Measurements from ENCODE around the gene ALK. TPM values are rescaled to one million over a fixed set of nuclear protein-coding genes. Genes with fewer than 3 reads are reported as not detected.

ALK gene
- total RNA-seq, 1 donor from 2014 or later: not detected

DNA sequence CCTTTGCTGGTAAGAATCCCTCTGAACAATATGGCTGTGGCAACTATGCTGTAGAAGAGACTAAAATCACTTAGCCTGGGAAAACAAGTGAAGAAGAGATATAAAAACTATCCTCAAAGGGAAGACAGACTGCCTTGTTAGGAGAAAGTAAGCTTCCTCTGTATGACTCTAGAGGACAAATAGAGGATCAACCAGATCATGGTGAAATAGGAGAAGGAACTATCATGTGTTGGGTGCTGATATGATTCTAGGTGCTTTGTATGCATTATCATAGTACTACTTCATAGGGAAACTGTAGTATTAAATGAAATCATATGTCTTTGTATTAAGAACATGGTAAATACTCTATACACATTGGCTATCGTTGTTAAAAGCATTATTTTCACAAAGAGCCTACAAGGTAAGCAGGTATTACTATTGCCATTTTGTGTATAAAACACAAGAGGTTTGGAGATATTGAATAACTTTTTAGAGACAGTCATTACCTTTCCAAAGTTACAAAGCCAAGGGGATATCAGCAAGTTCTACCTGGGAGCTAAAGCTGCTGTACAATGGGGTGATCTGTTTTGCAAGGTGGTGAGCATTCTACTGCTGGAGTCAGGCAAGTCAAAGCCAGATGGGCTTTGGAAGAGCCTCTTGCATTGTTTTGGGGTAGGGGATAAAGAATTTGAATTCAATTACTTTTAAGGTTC lies 402.6 kb downstream of the ALK start:
- Mint-ChIP-seq H3K27ac (no peak overlapping the region), H3K9me3 (no peaks in the 10 kb centered on the region), H3K27me3 (ENCODE audit: insufficient read depth) (no peaks in the 10 kb centered on the region), H3K4me1 (ENCODE audit: low read depth) (no peaks in the 10 kb centered on the region), H3K4me3 (no peak overlapping the region), H3K36me3 (ENCODE audit: low read depth) (no peaks in the 10 kb centered on the region)
- intact Hi-C loops (cut with micrococcal nuclease): no loop called here
- DNase-seq (ENCODE audit: low spot score): no peak

GRCh38 chr2:29518010-29518409 lies 403.4 kb downstream of the ALK start:
- no peak overlapping the region for H3K27ac Mint-ChIP-seq
- no peaks in the 10 kb centered on the region for H3K36me3 Mint-ChIP-seq (ENCODE audit: low read depth)
- DNase-seq (ENCODE audit: low spot score): no peak
- intact Hi-C loops (cut with micrococcal nuclease): no loop called here
- H3K4me1 Mint-ChIP-seq (ENCODE audit: low read depth): no peaks in the 10 kb centered on the region
- H3K9me3 Mint-ChIP-seq: no peaks in the 10 kb centered on the region
- H3K4me3 Mint-ChIP-seq: no peak overlapping the region
- H3K27me3 Mint-ChIP-seq (ENCODE audit: insufficient read depth): no peaks in the 10 kb centered on the region

GRCh38 chr2:29517413-29517812 lies 404.0 kb downstream of the ALK start:
- H3K27ac Mint-ChIP-seq: no peak overlapping the region
- no peak overlapping the region for H3K4me3 Mint-ChIP-seq
- no peaks in the 10 kb centered on the region for H3K36me3 Mint-ChIP-seq (ENCODE audit: low read depth)
- no peak for DNase-seq (ENCODE audit: low spot score)
- no peaks in the 10 kb centered on the region for H3K4me1 Mint-ChIP-seq (ENCODE audit: low read depth)
- H3K9me3 Mint-ChIP-seq: no peaks in the 10 kb centered on the region
- intact Hi-C loops (cut with micrococcal nuclease): no loop called here
- no peaks in the 10 kb centered on the region for H3K27me3 Mint-ChIP-seq (ENCODE audit: insufficient read depth)

DNA sequence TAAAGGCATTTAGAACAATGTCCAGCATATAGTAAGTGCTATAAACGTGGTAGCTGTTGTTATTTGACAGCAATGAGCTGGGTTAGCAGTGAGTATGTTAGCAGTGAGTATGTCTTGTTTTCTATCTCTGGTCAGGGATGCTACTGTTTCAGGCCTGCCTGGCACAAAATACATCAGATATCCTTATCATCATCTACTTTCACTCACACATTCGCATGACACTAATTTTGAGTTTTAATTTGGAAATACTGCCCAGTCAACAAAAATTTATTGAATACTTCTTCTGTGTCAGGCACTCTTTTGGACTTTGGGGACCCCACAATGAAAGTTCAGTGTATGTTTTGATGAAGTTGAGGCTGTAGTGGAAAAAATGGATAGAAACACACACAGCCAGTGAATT lies 404.6 kb downstream of the ALK start:
- Mint-ChIP-seq H3K36me3 (ENCODE audit: low read depth) (no peaks in the 10 kb centered on the region), H3K9me3 (no peaks in the 10 kb centered on the region), H3K4me1 (ENCODE audit: low read depth) (no peaks in the 10 kb centered on the region), H3K27me3 (ENCODE audit: insufficient read depth) (no peaks in the 10 kb centered on the region), H3K27ac (no peak overlapping the region), H3K4me3 (no peak overlapping the region)
- intact Hi-C loops (cut with micrococcal nuclease): no loop called here
- no peak for DNase-seq (ENCODE audit: low spot score)

DNA sequence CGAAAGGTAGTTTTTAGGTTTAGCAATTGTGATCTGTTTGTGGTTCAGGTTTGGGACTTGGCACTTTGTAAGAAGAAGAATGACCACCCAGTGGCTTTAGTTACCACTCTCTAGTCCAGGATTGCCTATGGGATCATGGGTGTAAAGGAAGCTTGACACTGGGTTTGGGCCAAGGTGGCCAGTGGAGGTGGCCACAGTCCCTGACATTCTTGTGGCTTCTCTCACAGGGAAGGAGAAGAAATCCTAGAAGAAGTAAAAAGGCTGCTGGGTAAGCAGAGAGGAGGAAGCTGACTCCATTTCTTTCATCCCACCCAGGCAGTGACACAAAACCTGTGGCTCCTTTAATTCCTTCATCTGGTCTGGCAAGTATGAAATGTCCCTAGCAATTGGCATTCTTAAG lies 411.5 kb downstream of the ALK start:
- Mint-ChIP-seq H3K36me3 (ENCODE audit: low read depth) (no peaks in the 10 kb centered on the region), H3K4me3 (no peak overlapping the region), H3K9me3 (no peaks in the 10 kb centered on the region), H3K27me3 (ENCODE audit: insufficient read depth) (no peaks in the 10 kb centered on the region), H3K4me1 (ENCODE audit: low read depth) (no peaks in the 10 kb centered on the region), H3K27ac (no peak overlapping the region)
- no peak for DNase-seq (ENCODE audit: low spot score)
- intact Hi-C loops (cut with micrococcal nuclease): no loop called here

GRCh38 chr2:29509397-29509796 lies 412.0 kb downstream of the ALK start:
- no peak for DNase-seq (ENCODE audit: low spot score)
- Mint-ChIP-seq H3K9me3 (no peaks in the 10 kb centered on the region), H3K27ac (no peak overlapping the region), H3K27me3 (ENCODE audit: insufficient read depth) (no peaks in the 10 kb centered on the region), H3K36me3 (ENCODE audit: low read depth) (no peaks in the 10 kb centered on the region), H3K4me3 (no peak overlapping the region), H3K4me1 (ENCODE audit: low read depth) (no peaks in the 10 kb centered on the region)
- intact Hi-C loops (cut with micrococcal nuclease): no loop called here

- DNase-seq (ENCODE audit: low spot score): no peak
- no peaks in the 10 kb centered on the region for H3K4me1 Mint-ChIP-seq (ENCODE audit: low read depth)
- no peaks in the 10 kb centered on the region for H3K9me3 Mint-ChIP-seq
- no peaks in the 10 kb centered on the region for H3K27me3 Mint-ChIP-seq (ENCODE audit: insufficient read depth)
- no peaks in the 10 kb centered on the region for H3K36me3 Mint-ChIP-seq (ENCODE audit: low read depth)
- H3K27ac Mint-ChIP-seq: no peak overlapping the region
- intact Hi-C loops (cut with micrococcal nuclease): no loop called here
- H3K4me3 Mint-ChIP-seq: no peak overlapping the region
These were observed 416.6 kb downstream of the ALK start for GRCh38 chr2:29504746-29505145.

DNA sequence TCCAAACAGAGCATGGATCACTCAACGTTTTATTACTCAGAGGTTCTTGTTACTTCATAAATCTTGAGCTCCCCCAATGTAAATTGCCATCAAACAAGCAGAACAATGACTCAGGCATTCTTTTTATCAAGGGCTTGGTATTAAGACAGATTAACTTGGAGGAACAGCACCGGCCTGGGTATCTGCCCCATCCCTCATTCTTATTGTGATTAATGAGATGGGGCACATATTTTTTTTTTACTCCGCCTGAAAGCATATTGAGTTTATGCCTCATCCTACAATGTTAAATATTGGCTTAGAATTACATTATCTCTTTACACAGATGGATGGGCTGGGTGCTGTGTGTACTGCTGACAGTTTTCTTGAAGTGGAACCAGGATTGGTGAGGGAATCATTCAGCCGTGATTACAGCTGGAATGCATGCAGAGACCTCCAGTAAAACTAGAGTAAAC lies 418.9 kb downstream of the ALK start:
- no peak overlapping the region for H3K27ac Mint-ChIP-seq
- H3K4me1 Mint-ChIP-seq (ENCODE audit: low read depth): no peaks in the 10 kb centered on the region
- no peaks in the 10 kb centered on the region for H3K9me3 Mint-ChIP-seq
- intact Hi-C loops (cut with micrococcal nuclease): no loop called here
- H3K4me3 Mint-ChIP-seq: no peak overlapping the region
- no peaks in the 10 kb centered on the region for H3K36me3 Mint-ChIP-seq (ENCODE audit: low read depth)
- DNase-seq (ENCODE audit: low spot score): no peak
- peaks cover 4% of the 10 kb centered on the region for H3K27me3 Mint-ChIP-seq (ENCODE audit: insufficient read depth)

GRCh38 chr2:29497375-29497774 lies 424.0 kb downstream of the ALK start:
- intact Hi-C loops (cut with micrococcal nuclease): no loop called here
- Mint-ChIP-seq H3K36me3 (ENCODE audit: low read depth) (no peaks in the 10 kb centered on the region), H3K4me1 (ENCODE audit: low read depth) (peaks cover 5% of the 10 kb centered on the region), H3K9me3 (no peaks in the 10 kb centered on the region), H3K27me3 (ENCODE audit: insufficient read depth) (peaks cover 4% of the 10 kb centered on the region), H3K27ac (no peak overlapping the region), H3K4me3 (no peak overlapping the region)
- no peak for DNase-seq (ENCODE audit: low spot score)

DNA sequence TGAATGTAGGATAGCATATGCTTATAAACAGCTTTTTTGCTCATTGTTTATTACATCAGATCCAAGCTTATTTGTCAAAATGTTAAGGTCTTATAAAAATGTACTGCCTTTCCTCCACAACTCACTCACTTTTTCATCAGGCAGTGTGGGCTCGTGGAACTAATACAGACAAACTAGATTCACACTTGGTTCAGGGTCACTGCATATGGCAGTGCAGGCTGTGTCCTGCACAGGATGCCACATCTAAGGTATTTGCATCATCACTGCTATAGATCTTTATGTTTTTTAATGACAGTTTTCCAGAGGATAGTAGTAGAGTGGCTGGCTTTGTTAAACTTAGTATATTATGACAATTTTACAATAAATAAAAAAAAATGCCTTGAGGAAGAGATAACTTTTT lies 425.2 kb downstream of the ALK start:
- Mint-ChIP-seq H3K27ac (no peak overlapping the region), H3K9me3 (no peaks in the 10 kb centered on the region), H3K27me3 (ENCODE audit: insufficient read depth) (peaks cover 4% of the 10 kb centered on the region), H3K4me1 (ENCODE audit: low read depth) (peaks cover 5% of the 10 kb centered on the region), H3K36me3 (ENCODE audit: low read depth) (no peaks in the 10 kb centered on the region), H3K4me3 (no peak overlapping the region)
- no peak for DNase-seq (ENCODE audit: low spot score)
- intact Hi-C loops (cut with micrococcal nuclease): no loop called here

DNA sequence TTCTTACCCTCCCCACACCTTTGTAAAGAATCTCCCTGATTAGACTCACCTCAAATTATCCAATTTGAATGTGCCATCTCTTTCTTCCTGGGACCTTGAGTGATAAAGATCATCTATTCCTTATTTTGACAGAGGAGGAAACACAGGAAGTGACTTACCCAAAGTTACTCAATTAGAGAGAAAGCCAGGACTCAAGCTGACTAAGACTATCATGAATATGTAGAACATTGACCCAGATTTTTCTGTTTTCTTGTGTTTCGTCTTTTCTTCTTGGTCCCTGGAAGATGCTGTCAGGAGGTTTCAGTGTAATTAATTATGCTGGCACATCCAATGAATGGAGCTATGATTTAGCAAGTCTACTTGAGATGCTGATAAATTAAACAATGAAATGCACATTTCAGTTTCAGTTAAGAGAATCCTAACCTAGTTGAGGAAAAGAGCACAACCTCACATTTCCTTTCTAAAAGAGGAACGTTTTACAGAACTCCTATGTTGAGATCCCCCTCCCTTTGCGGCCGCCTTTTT lies 425.8 kb downstream of the ALK start:
- peaks cover 5% of the 10 kb centered on the region for H3K4me1 Mint-ChIP-seq (ENCODE audit: low read depth)
- intact Hi-C loops (cut with micrococcal nuclease): no loop called here
- H3K36me3 Mint-ChIP-seq (ENCODE audit: low read depth): no peaks in the 10 kb centered on the region
- no peak for DNase-seq (ENCODE audit: low spot score)
- peaks cover 4% of the 10 kb centered on the region for H3K27me3 Mint-ChIP-seq (ENCODE audit: insufficient read depth)
- no peaks in the 10 kb centered on the region for H3K9me3 Mint-ChIP-seq
- no peak overlapping the region for H3K27ac Mint-ChIP-seq
- H3K4me3 Mint-ChIP-seq: no peak overlapping the region

DNA sequence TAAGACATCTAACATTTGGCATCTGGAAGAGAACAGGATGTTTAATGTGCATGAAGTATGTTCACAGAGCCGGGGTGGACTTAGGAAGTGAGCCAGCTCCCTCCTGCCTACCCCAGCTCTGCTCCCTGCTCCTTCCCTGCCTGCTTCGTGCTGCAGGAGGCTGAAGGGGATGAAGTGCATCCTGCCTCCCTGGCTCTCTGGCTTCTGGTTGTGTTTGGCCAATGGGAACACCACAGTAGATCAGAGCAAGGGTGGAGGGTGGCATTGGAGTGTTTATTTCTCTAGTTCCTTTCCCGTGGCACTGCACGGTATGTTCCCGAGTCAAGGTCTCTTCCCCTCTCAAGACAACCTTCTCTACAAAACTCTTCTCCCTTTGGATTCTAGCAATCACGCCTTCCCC lies 426.3 kb downstream of the ALK start:
- Mint-ChIP-seq H3K4me1 (ENCODE audit: low read depth) (peaks cover 5% of the 10 kb centered on the region), H3K4me3 (no peak overlapping the region), H3K27me3 (ENCODE audit: insufficient read depth) (peaks cover 4% of the 10 kb centered on the region), H3K27ac (no peak overlapping the region), H3K36me3 (ENCODE audit: low read depth) (no peaks in the 10 kb centered on the region), H3K9me3 (no peaks in the 10 kb centered on the region)
- no peak for DNase-seq (ENCODE audit: low spot score)
- intact Hi-C loops (cut with micrococcal nuclease): no loop called here

DNA sequence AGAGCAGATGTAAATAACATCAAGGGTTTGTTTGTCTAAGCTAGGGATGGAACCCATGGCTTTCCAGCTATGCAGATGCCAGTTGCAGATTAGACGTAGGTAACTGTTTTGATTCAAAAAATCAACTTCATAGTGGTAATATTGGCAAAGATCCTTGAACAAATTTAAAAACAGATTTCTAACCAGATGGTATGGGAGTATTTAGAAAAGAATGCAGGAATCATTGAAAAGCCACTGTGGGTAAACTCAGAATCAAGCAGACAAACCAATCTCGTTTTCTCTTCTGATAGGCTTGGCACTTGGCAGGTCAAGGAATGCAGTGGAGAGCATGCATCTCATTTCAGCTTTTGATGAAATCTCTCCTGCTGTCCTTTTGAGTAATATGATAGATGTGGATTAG lies 428.7 kb downstream of the ALK start:
- DNase-seq (ENCODE audit: low spot score): no peak
- Mint-ChIP-seq H3K36me3 (ENCODE audit: low read depth) (no peaks in the 10 kb centered on the region), H3K27me3 (ENCODE audit: insufficient read depth) (peaks cover 5% of the 10 kb centered on the region), H3K4me1 (ENCODE audit: low read depth) (peaks cover 5% of the 10 kb centered on the region), H3K27ac (no peak overlapping the region), H3K9me3 (no peaks in the 10 kb centered on the region), H3K4me3 (no peak overlapping the region)
- intact Hi-C loops (cut with micrococcal nuclease): no loop called here

DNA sequence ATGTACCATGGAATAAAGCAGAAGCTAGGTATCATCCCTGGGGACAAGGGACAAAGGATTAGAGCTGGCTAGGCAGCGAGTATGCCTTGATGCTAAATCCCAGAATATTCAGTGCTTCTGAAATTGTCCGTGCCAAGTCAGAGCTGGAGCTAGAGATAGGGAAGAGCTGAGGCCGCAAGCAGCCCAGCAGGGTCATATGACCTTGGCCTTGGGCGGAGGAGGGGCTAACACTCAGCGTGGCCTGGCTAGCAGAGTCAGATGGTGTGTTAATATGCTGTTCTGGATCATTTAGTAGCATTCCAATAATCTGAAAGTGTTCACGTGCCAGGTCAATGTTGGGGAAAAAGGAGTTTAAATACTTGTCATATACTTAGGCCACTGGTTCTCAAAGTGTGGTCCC lies 431.3 kb downstream of the ALK start:
- Mint-ChIP-seq H3K4me3 (no peak overlapping the region), H3K4me1 (ENCODE audit: low read depth) (no peaks in the 10 kb centered on the region), H3K9me3 (no peaks in the 10 kb centered on the region), H3K27me3 (ENCODE audit: insufficient read depth) (peaks cover 5% of the 10 kb centered on the region), H3K27ac (no peak overlapping the region), H3K36me3 (ENCODE audit: low read depth) (no peaks in the 10 kb centered on the region)
- intact Hi-C loops (cut with micrococcal nuclease): no loop called here
- no peak for DNase-seq (ENCODE audit: low spot score)
